ENCODE results near the gene TERF2IP.

DNA sequence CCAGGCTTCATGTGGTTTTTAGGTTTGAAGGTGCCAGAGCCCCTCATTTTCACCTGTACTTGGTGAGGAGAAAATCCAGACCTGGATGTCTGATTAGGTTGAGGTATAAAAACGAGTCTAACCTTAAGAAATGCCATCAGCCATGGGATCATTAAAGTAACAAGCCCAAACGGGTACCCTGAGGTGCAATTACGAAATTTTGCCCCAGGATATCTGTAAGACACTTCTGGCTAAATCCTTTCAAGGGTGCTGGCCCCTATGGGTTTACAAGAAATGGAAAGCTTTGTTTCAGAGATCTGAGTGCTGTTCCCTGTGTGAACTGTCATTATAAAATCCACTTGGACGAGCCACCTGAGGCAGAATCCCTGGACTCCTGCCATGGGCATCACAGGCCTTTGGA, 44.3 kb upstream of the TERF2IP start:
- TF ChIP-seq, protein P1, sequence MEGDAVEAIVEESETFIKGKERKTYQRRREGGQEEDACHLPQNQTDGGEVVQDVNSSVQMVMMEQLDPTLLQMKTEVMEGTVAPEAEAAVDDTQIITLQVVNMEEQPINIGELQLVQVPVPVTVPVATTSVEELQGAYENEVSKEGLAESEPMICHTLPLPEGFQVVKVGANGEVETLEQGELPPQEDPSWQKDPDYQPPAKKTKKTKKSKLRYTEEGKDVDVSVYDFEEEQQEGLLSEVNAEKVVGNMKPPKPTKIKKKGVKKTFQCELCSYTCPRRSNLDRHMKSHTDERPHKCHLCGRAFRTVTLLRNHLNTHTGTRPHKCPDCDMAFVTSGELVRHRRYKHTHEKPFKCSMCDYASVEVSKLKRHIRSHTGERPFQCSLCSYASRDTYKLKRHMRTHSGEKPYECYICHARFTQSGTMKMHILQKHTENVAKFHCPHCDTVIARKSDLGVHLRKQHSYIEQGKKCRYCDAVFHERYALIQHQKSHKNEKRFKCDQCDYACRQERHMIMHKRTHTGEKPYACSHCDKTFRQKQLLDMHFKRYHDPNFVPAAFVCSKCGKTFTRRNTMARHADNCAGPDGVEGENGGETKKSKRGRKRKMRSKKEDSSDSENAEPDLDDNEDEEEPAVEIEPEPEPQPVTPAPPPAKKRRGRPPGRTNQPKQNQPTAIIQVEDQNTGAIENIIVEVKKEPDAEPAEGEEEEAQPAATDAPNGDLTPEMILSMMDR (IDR thresholded peaks at IDR 0.05), result no peak
- no peak for TF ChIP-seq POLR2AphosphoS5 (IDR thresholded peaks at IDR 0.05)
- TF ChIP-seq POLR2A (IDR thresholded peaks at IDR 0.05), result no peak
